ENCODE results near the gene PFDN1. TPM values are rescaled to one million over a fixed set of nuclear protein-coding genes. Genes with fewer than 3 reads are reported as not detected.

PFDN1 gene
- total RNA-seq, 2 donors from 2014 or later: 33.4 to 35.2 TPM

GRCh38 chr5:140299056-140299455 lies 3.8 kb downstream of the PFDN1 start:
- ATAC-seq: no peak
- Mint-ChIP-seq H3K36me3 (ENCODE audit: low read depth) (peaks cover 9% of the 10 kb centered on the region), H3K4me1 (peaks cover 38% of the 10 kb centered on the region), H3K27me3 (no peaks in the 10 kb centered on the region), H3K27ac (no peak overlapping the region), H3K4me3 (no peak overlapping the region)
- no peak for DNase-seq
- no peaks in the 10 kb centered on the region for H3K9me3 ChIP-seq (ENCODE audit: control insufficient read depth, low read length, poor library complexity, severe bottlenecking)

- no peak for ATAC-seq
- peaks cover 40% of the 10 kb centered on the region for H3K4me1 Mint-ChIP-seq
These were observed 4.7 kb downstream of the PFDN1 start for GRCh38 chr5:140298183-140298601.

GRCh38 chr5:140297283-140297682 lies 5.6 kb downstream of the PFDN1 start:
- H3K4me1 Mint-ChIP-seq: peaks cover 38% of the 10 kb centered on the region
- no peaks in the 10 kb centered on the region for H3K9me3 ChIP-seq (ENCODE audit: control insufficient read depth, low read length, poor library complexity, severe bottlenecking)
- H3K36me3 Mint-ChIP-seq (ENCODE audit: low read depth): peaks cover 5% of the 10 kb centered on the region
- no peak overlapping the region for H3K27ac Mint-ChIP-seq
- H3K27me3 Mint-ChIP-seq: no peaks in the 10 kb centered on the region
- ATAC-seq (no peak), DNase-seq (no peak)
- H3K4me3 Mint-ChIP-seq: no peak overlapping the region

More at GRCh38 chr5:140298183-140298601, 4.7 kb downstream of the PFDN1 start:
- H3K27me3 Mint-ChIP-seq: no peaks in the 10 kb centered on the region
- H3K4me3 Mint-ChIP-seq: no peak overlapping the region
- no peaks in the 10 kb centered on the region for H3K9me3 ChIP-seq (ENCODE audit: control insufficient read depth, low read length, poor library complexity, severe bottlenecking)
- peaks cover 9% of the 10 kb centered on the region for H3K36me3 Mint-ChIP-seq (ENCODE audit: low read depth)
- peak overlapping the region; percentile 1 for H3K27ac Mint-ChIP-seq
- no peak for DNase-seq

- Mint-ChIP-seq H3K4me1 (peaks cover 37% of the 10 kb centered on the region), H3K36me3 (ENCODE audit: low read depth) (peaks cover 8% of the 10 kb centered on the region), H3K4me3 (no peak overlapping the region), H3K27me3 (no peaks in the 10 kb centered on the region), H3K27ac (no peak overlapping the region)
- ATAC-seq (no peak), DNase-seq (no peak)
- no peaks in the 10 kb centered on the region for H3K9me3 ChIP-seq (ENCODE audit: control insufficient read depth, low read length, poor library complexity, severe bottlenecking)
These were observed 6.6 kb downstream of the PFDN1 start for GRCh38 chr5:140296289-140296688.

- H3K4me1 Mint-ChIP-seq: peaks cover 43% of the 10 kb centered on the region
- ATAC-seq: no peak
These were observed 7.5 kb downstream of the PFDN1 start for GRCh38 chr5:140295414-140295813.

GRCh38 chr5:140294753-140295152 lies 8.1 kb downstream of the PFDN1 start:
- no peak for ATAC-seq
- Mint-ChIP-seq H3K4me3 (no peak overlapping the region), H3K27me3 (no peaks in the 10 kb centered on the region), H3K4me1 (peaks cover 43% of the 10 kb centered on the region), H3K27ac (peak overlapping the region; percentile 8), H3K36me3 (ENCODE audit: low read depth) (peaks cover 10% of the 10 kb centered on the region)
- DNase-seq: no peak
- no peaks in the 10 kb centered on the region for H3K9me3 ChIP-seq (ENCODE audit: control insufficient read depth, low read length, poor library complexity, severe bottlenecking)

More at GRCh38 chr5:140295414-140295813, 7.5 kb downstream of the PFDN1 start:
- no peak for DNase-seq
- Mint-ChIP-seq H3K27me3 (no peaks in the 10 kb centered on the region), H3K36me3 (ENCODE audit: low read depth) (peaks cover 10% of the 10 kb centered on the region), H3K27ac (peak overlapping the region; percentile 8), H3K4me3 (peak overlapping the region; percentile 9)
- H3K9me3 ChIP-seq (ENCODE audit: control insufficient read depth, low read length, poor library complexity, severe bottlenecking): no peaks in the 10 kb centered on the region

- Mint-ChIP-seq H3K27ac (no peak overlapping the region), H3K27me3 (no peaks in the 10 kb centered on the region), H3K4me1 (peaks cover 51% of the 10 kb centered on the region), H3K4me3 (no peak overlapping the region), H3K36me3 (ENCODE audit: low read depth) (peaks cover 8% of the 10 kb centered on the region)
- ATAC-seq (no peak), DNase-seq (no peak)
- no peaks in the 10 kb centered on the region for H3K9me3 ChIP-seq (ENCODE audit: control insufficient read depth, low read length, poor library complexity, severe bottlenecking)
These were observed 9.1 kb downstream of the PFDN1 start for GRCh38 chr5:140293849-140294100.

- ATAC-seq: no peak
- H3K27ac Mint-ChIP-seq: no peak overlapping the region
- H3K36me3 Mint-ChIP-seq (ENCODE audit: low read depth): peaks cover 8% of the 10 kb centered on the region
- H3K27me3 Mint-ChIP-seq: no peaks in the 10 kb centered on the region
- H3K4me3 Mint-ChIP-seq: no peak overlapping the region
- no peak for DNase-seq
- H3K9me3 ChIP-seq (ENCODE audit: control insufficient read depth, low read length, poor library complexity, severe bottlenecking): no peaks in the 10 kb centered on the region
- H3K4me1 Mint-ChIP-seq: peaks cover 52% of the 10 kb centered on the region
These were observed 9.6 kb downstream of the PFDN1 start for GRCh38 chr5:140293091-140293848.

- H3K4me3 Mint-ChIP-seq: no peak overlapping the region
- no peak for ATAC-seq
- H3K27me3 Mint-ChIP-seq: no peaks in the 10 kb centered on the region
- no peaks in the 10 kb centered on the region for H3K9me3 ChIP-seq (ENCODE audit: control insufficient read depth, low read length, poor library complexity, severe bottlenecking)
- peaks cover 58% of the 10 kb centered on the region for H3K4me1 Mint-ChIP-seq
- H3K36me3 Mint-ChIP-seq (ENCODE audit: low read depth): peaks cover 10% of the 10 kb centered on the region
- H3K27ac Mint-ChIP-seq: no peak overlapping the region
- no peak for DNase-seq
These were observed 10.5 kb downstream of the PFDN1 start for GRCh38 chr5:140292212-140293036.

- H3K27me3 Mint-ChIP-seq: no peaks in the 10 kb centered on the region
- no peaks in the 10 kb centered on the region for H3K9me3 ChIP-seq (ENCODE audit: control insufficient read depth, low read length, poor library complexity, severe bottlenecking)
- DNase-seq (no peak), ATAC-seq (no peak)
- peaks cover 40% of the 10 kb centered on the region for H3K4me1 Mint-ChIP-seq
- H3K27ac Mint-ChIP-seq: no peak overlapping the region
- no peak overlapping the region for H3K4me3 Mint-ChIP-seq
- peaks cover 8% of the 10 kb centered on the region for H3K36me3 Mint-ChIP-seq (ENCODE audit: low read depth)
These were observed 14.9 kb downstream of the PFDN1 start for GRCh38 chr5:140287801-140288521.

GRCh38 chr5:140286424-140286823 lies 16.5 kb downstream of the PFDN1 start:
- no peak for DNase-seq
- no peaks in the 10 kb centered on the region for H3K9me3 ChIP-seq (ENCODE audit: control insufficient read depth, low read length, poor library complexity, severe bottlenecking)
- no peak for ATAC-seq
- Mint-ChIP-seq H3K27me3 (no peaks in the 10 kb centered on the region), H3K4me1 (peaks cover 35% of the 10 kb centered on the region), H3K4me3 (no peak overlapping the region), H3K36me3 (ENCODE audit: low read depth) (peaks cover 6% of the 10 kb centered on the region), H3K27ac (no peak overlapping the region)

- Mint-ChIP-seq H3K4me3 (no peak overlapping the region), H3K36me3 (ENCODE audit: low read depth) (peaks cover 2% of the 10 kb centered on the region), H3K27me3 (no peaks in the 10 kb centered on the region), H3K27ac (peak overlapping the region; percentile 41), H3K4me1 (peaks cover 16% of the 10 kb centered on the region)
- DNase-seq (no peak), ATAC-seq (no peak)
- H3K9me3 ChIP-seq (ENCODE audit: control insufficient read depth, low read length, poor library complexity, severe bottlenecking): no peaks in the 10 kb centered on the region
These were observed 18.9 kb downstream of the PFDN1 start for GRCh38 chr5:140284013-140284412.

- H3K4me3 Mint-ChIP-seq: no peak overlapping the region
- no peaks in the 10 kb centered on the region for H3K27me3 Mint-ChIP-seq
- H3K27ac Mint-ChIP-seq: peak overlapping the region; percentile 41
- DNase-seq: no peak
- no peaks in the 10 kb centered on the region for H3K9me3 ChIP-seq (ENCODE audit: control insufficient read depth, low read length, poor library complexity, severe bottlenecking)
- H3K4me1 Mint-ChIP-seq: peaks cover 10% of the 10 kb centered on the region
- H3K36me3 Mint-ChIP-seq (ENCODE audit: low read depth): peaks cover 3% of the 10 kb centered on the region
- ATAC-seq: no peak
These were observed 20.6 kb downstream of the PFDN1 start for GRCh38 chr5:140282266-140282665.

Measured in T-helper 17 cell (primary cell).